Stomach (tissue), 9 donors: Measurements from ENCODE around the gene AFAP1. TPM values are rescaled to one million over a fixed set of nuclear protein-coding genes. Genes with fewer than 3 reads are reported as not detected.

Experiments
- DNase-seq, 2 donors: peaks; one replicate each; pipeline versions ENCODE4 v3.0.0 to v3.0.0-alpha.2; 2013 to 2019
- H3K27ac ChIP-seq, 5 donors: fragments of 200-600 bp in 4 of 5; sonication (generic) in 4 of 5; one replicate each; pipeline ENCODE4 v1.5.1; 2013 to 2019; ENCODE audit warnings: mild to moderate bottlenecking in 1 of 5, moderate library complexity in 1 of 5
- H3K27me3 ChIP-seq, 3 donors: fragments of 200-600 bp; sonication (generic); one replicate each; pipeline ENCODE4 v1.5.1; 2017 to 2019; ENCODE audit warnings: mixed run types in 1 of 3
- H3K36me3 ChIP-seq, 4 donors: fragments of 200-600 bp; sonication (generic); 1 replicate in 3 of 4; 2 replicates in 1 of 4; pipeline ENCODE4 v1.5.1; 2016 to 2019
- H3K4me1 ChIP-seq, 4 donors: fragments of 200-600 bp; sonication (generic); one replicate each; pipeline ENCODE4 v1.5.1; 2016 to 2019
- H3K4me3 ChIP-seq, 4 donors: fragments of 200-600 bp; sonication (generic) in 3 of 4; one replicate each; pipeline ENCODE4 v1.5.1; 2016 to 2019; ENCODE audit warnings: mild to moderate bottlenecking in 1 of 4
- H3K9me3 ChIP-seq, 4 donors: fragments of 200-600 bp; sonication (generic); one replicate each; pipeline ENCODE4 v1.5.1; 2016 to 2019
- EP300 ChIP-seq: sonication (generic); formaldehyde crosslinking; IDR thresholded peaks from one replicate; pipeline ENCODE4 v1.6.1; 2017; ENCODE audit warnings: antibody characterized with exemption
- POLR2A ChIP-seq, 4 donors: fragments of 450-650 bp; IDR thresholded peaks; one replicate each; pipeline ENCODE4 v1.6.1; 2016; ENCODE audit warnings: antibody characterized with exemption in 4 of 4, control low read depth in 2 of 4, mild to moderate bottlenecking in 1 of 4, moderate library complexity in 1 of 4
- POLR2AphosphoS5 ChIP-seq, 3 donors: sonication (generic); formaldehyde crosslinking; IDR thresholded peaks; one replicate each; pipeline ENCODE4 v1.6.1; 2016; ENCODE audit warnings: antibody characterized with exemption in 3 of 3
- WGBS, 5 donors: extraction: QIAGEN DNeasy Blood & Tissue Kit in 3 of 5; methylation state at CpG; one replicate each; pipeline versions ENCODE4 v1.1.5 to v1.1.7; 2013 to 2018; 5-methylcytosine and 5-hydroxymethylcytosine counted together
- intact Hi-C: fragments of 100-400 bp; cut with DNase I; formaldehyde crosslinking; loops from one replicate; pipeline ENCODE4 v1.15.1; 2023; ENCODE audit warnings: low total_unique reads
- polyA plus RNA-seq, 3 donors: library from polyadenylated mRNA; stranded (reverse); fragments of 200-250 nt; gene quantifications; one replicate each; pipeline ENCODE4 v1.2.3, GENCODE V29; 2013
- total RNA-seq, 5 donors: library from RNA; depleted of rRNA; stranded (reverse); fragments of >200 nt; gene quantifications; one replicate each; pipeline versions ENCODE4 v1.1.0 to v1.2.3, GENCODE V29; 2014 to 2016
- TF ChIP-seq, protein P1 (sequence below), 7 experiments: fragments of 450-650 bp in 4 of 7; fragments of 200-600 bp in 3 of 7; sonication (generic) in 3 of 7; IDR thresholded peaks; one replicate each; pipeline ENCODE4 v1.5.1; 2016 to 2019; ENCODE audit warnings: antibody characterized with exemption in 7 of 7, control low read depth in 2 of 7, mild to moderate bottlenecking in 1 of 7
- donor health status: healthy with polysubstance abuse.
- donor health status: Bipolar disorder and iron deficiency.
- donor health status: healthy.

Gene AFAP1
- total and polyA plus RNA-seq, 8 donors = 4.1 to 88.9 (median 12.8) TPM

DNA sequence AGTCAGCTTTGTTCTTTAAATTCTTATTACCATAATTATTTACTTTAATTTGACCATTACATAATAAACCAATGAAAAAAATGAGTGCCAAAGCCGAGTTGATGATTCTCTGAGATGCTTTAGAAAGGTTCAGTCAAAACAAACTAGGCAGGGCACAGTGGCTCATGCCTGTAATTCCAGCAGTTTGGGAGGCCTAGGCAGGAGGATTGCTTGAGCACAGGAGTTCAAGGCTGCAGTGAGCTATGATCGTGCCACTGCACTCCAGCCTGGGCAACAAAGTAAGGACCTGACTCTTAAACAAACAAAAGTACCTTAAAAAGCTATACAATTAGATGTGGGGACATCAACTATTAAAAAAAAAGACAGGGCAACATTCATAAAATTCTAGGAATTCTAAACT is 75.0 kb downstream of the AFAP1 start:
- H3K4me1 ChIP-seq = peaks cover 0 to 20% (median 9%) of the 10 kb centered on the region in 4 donors
- intact Hi-C loops = no loop called here
- H3K27ac ChIP-seq = no peak overlapping the region
- WGBS, 5 donors = 43 to 90% (median 75%) methylated on average over 2 of the region's 2 CpGs
- H3K4me3 ChIP-seq = no peak overlapping the region
- no peaks in the 10 kb centered on the region for H3K9me3 ChIP-seq
- H3K36me3 ChIP-seq = peaks cover 0 to 15% (median 10%) of the 10 kb centered on the region in 4 donors
- DNase-seq = no peak
- no peak for TF ChIP-seq POLR2AphosphoS5 (IDR thresholded peaks at IDR 0.05)
- TF ChIP-seq, protein P1, sequence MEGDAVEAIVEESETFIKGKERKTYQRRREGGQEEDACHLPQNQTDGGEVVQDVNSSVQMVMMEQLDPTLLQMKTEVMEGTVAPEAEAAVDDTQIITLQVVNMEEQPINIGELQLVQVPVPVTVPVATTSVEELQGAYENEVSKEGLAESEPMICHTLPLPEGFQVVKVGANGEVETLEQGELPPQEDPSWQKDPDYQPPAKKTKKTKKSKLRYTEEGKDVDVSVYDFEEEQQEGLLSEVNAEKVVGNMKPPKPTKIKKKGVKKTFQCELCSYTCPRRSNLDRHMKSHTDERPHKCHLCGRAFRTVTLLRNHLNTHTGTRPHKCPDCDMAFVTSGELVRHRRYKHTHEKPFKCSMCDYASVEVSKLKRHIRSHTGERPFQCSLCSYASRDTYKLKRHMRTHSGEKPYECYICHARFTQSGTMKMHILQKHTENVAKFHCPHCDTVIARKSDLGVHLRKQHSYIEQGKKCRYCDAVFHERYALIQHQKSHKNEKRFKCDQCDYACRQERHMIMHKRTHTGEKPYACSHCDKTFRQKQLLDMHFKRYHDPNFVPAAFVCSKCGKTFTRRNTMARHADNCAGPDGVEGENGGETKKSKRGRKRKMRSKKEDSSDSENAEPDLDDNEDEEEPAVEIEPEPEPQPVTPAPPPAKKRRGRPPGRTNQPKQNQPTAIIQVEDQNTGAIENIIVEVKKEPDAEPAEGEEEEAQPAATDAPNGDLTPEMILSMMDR (IDR thresholded peaks at IDR 0.05) = no peak
- TF ChIP-seq EP300 = no peak
- no peak for TF ChIP-seq POLR2A (IDR thresholded peaks at IDR 0.05)
- no peaks in the 10 kb centered on the region for H3K27me3 ChIP-seq

GRCh38 chr4:7863911-7864681 is 75.6 kb downstream of the AFAP1 start:
- TF ChIP-seq POLR2AphosphoS5 (IDR thresholded peaks at IDR 0.05) = no peak
- TF ChIP-seq POLR2A (IDR thresholded peaks at IDR 0.05) = no peak
- no peak for TF ChIP-seq EP300
- TF ChIP-seq, protein P1 (IDR thresholded peaks at IDR 0.05) = no peak
- intact Hi-C loops = no loop called here
- H3K4me3 ChIP-seq = no peak overlapping the region
- H3K27me3 ChIP-seq = no peaks in the 10 kb centered on the region
- 96 to 97% (median 97%) methylated on average over 4 of the region's 4 CpGs for WGBS, 5 donors
- no peaks in the 10 kb centered on the region for H3K9me3 ChIP-seq
- peaks cover 0 to 12% (median 10%) of the 10 kb centered on the region in 4 donors for H3K36me3 ChIP-seq
- DNase-seq = no peak
- no peak overlapping the region for H3K27ac ChIP-seq
- H3K4me1 ChIP-seq = peaks cover 0 to 20% (median 9%) of the 10 kb centered on the region in 4 donors

DNA sequence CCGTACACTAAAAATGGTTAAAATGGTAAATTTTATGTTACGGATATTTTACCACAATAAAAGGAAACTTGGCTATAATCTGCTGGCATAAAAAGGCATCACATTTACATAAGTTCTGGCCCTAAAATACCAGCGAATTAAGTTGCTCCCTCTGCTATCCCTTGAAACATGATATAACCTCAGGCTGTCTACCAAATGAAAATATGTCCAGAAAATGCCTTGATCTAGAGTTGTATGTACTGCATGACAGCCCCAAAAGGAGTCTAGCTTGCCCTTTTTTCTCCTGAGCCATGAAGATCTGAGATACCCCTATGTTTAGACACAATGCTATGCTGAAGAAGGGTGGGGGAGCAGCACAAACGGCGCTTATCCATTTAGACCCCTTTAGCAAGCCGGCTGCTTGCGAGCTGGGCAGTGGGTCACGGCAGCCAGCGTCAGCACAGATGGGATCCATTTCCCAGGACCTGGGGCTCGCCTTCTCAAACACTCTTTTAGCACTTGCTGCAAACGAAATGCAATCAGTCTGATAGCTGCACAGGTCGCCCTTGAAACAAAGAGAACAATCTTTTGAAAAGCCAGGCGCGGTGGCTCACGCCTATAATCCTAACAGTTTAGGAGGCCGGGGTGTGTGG is 77.0 kb downstream of the AFAP1 start:
- intact Hi-C loops = no loop called here
- Histone ChIP-seq H3K4me1 (peaks cover 0 to 31% (median 14%) of the 10 kb centered on the region in 4 donors), H3K36me3 (peaks cover 0 to 10% (median 7%) of the 10 kb centered on the region in 4 donors), H3K9me3 (no peaks in the 10 kb centered on the region), H3K4me3 (no peak overlapping the region), H3K27ac (no peak overlapping the region), H3K27me3 (no peaks in the 10 kb centered on the region)
- no peak for TF ChIP-seq POLR2AphosphoS5 (IDR thresholded peaks at IDR 0.05)
- no peak for TF ChIP-seq POLR2A (IDR thresholded peaks at IDR 0.05)
- TF ChIP-seq EP300 = no peak
- TF ChIP-seq, protein P1 (IDR thresholded peaks at IDR 0.05) = no peak
- WGBS, 5 donors = 72 to 88% (median 84%) methylated on average over 16 of the region's 16 CpGs
- peak in 1 of 2 donors; percentile 44 for DNase-seq

DNA sequence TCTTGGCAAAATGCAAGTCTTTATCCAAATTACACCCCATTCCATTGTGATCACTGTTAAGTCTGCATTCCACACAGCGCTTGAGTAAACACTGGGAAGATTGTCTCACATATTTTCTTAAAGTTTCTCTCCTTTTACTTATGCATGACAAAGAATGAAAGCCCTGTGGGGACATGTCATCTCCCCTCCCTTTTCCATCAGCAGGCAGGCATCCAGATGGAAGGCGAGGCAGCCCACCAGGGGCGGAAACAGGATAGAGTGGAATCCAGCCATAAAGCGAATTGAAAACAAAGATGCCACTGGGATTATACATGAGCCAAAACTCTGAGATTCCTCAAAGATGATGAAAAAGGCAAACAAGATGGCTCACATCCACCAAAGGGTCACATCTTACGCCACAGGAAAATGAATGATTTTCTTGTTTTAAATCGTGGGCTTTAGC is 78.2 kb downstream of the AFAP1 start:
- H3K4me3 ChIP-seq = no peak overlapping the region
- H3K27ac ChIP-seq = peak overlapping the region in 1 of 5 donors; percentile 29
- peak in 1 of 2 donors; percentile 48 for DNase-seq
- H3K4me1 ChIP-seq = peaks cover 0 to 43% (median 20%) of the 10 kb centered on the region in 4 donors
- 51 to 55% (median 54%) methylated on average over 6 of the region's 6 CpGs for WGBS, 5 donors
- peaks cover 0 to 4% (median 0%) of the 10 kb centered on the region in 4 donors for H3K36me3 ChIP-seq
- no peak for TF ChIP-seq EP300
- TF ChIP-seq, protein P1 (IDR thresholded peaks at IDR 0.05) = no peak
- no peak for TF ChIP-seq POLR2A (IDR thresholded peaks at IDR 0.05)
- TF ChIP-seq POLR2AphosphoS5 (IDR thresholded peaks at IDR 0.05) = no peak
- intact Hi-C loops = no loop called here
- no peaks in the 10 kb centered on the region for H3K9me3 ChIP-seq
- no peaks in the 10 kb centered on the region for H3K27me3 ChIP-seq
